H9 (cell line): ENCODE data around the gene SMIM10L1. TPM values are rescaled to one million over a fixed set of nuclear protein-coding genes. Genes with fewer than 3 reads are reported as not detected.

Source experiments
- DNase-seq: peaks from one replicate; pipeline ENCODE4 v3.0.0-alpha.2; 2017
- H2AFZ ChIP-seq: one replicate; pipeline ENCODE4 v1.6.1; 2013; ENCODE audit warnings: mild to moderate bottlenecking, low read length, control low read depth, moderate library complexity
- H2AK5ac ChIP-seq: 2 replicates; pipeline ENCODE4 v1.6.1; 2013; ENCODE audit warnings: low read length, control low read depth, mixed read lengths; ENCODE audit not compliant: insufficient read length
- H2BK120ac ChIP-seq: one replicate; pipeline ENCODE4 v1.6.1; 2013; ENCODE audit warnings: low read depth, mild to moderate bottlenecking, low read length, control low read depth, inconsistent platforms; ENCODE audit not compliant: poor library complexity, severe bottlenecking
- H2BK12ac ChIP-seq: 2 replicates; pipeline ENCODE4 v1.6.1; 2013; ENCODE audit warnings: low read length, control low read depth, mixed read lengths, low read depth; ENCODE audit not compliant: insufficient read length
- H2BK15ac ChIP-seq: 2 replicates; pipeline ENCODE4 v1.6.1; 2013; ENCODE audit warnings: low read depth, low read length, control low read depth
- H2BK20ac ChIP-seq: one replicate; pipeline ENCODE4 v1.6.1; 2013; ENCODE audit warnings: low read depth, mild to moderate bottlenecking, low read length, control low read depth, inconsistent platforms; ENCODE audit not compliant: poor library complexity, severe bottlenecking
- H2BK5ac ChIP-seq: 2 replicates; pipeline ENCODE4 v1.6.1; 2013; ENCODE audit warnings: low read length, control low read depth, mixed read lengths; ENCODE audit not compliant: insufficient read length
- H3K14ac ChIP-seq: 2 replicates; pipeline ENCODE4 v1.6.1; 2013; ENCODE audit warnings: low read length, control low read depth; ENCODE audit not compliant: insufficient read depth
- H3K18ac ChIP-seq: 2 replicates; pipeline ENCODE4 v1.6.1; 2013; ENCODE audit warnings: low read depth, mild to moderate bottlenecking, mixed read lengths, low read length, control low read depth; ENCODE audit not compliant: insufficient read length
- H3K23ac ChIP-seq: 2 replicates; pipeline ENCODE4 v1.6.1; 2013; ENCODE audit warnings: low read length, control low read depth, mixed read lengths, low read depth; ENCODE audit not compliant: insufficient read length
- H3K23me2 ChIP-seq: 2 replicates; pipeline ENCODE4 v1.6.1; 2013; ENCODE audit warnings: low read depth, mild to moderate bottlenecking, mixed read lengths, low read length, control low read depth; ENCODE audit not compliant: insufficient read length, poor library complexity, severe bottlenecking
- H3K27ac ChIP-seq: 2 replicates; pipeline ENCODE4 v1.5.1; 2013; ENCODE audit warnings: low read length, control low read depth, mixed read lengths, low read depth; ENCODE audit not compliant: insufficient read length
- H3K27me3 ChIP-seq: 2 replicates; pipeline ENCODE4 v1.6.1; 2013; ENCODE audit warnings: low read length, control low read depth, inconsistent platforms; ENCODE audit not compliant: insufficient read depth
- H3K4ac ChIP-seq: 2 replicates; pipeline ENCODE4 v1.6.1; 2013; ENCODE audit warnings: low read depth, mild to moderate bottlenecking, control low read depth, inconsistent platforms, low read length, moderate library complexity
- H3K4me1 ChIP-seq: 2 replicates; pipeline ENCODE4 v1.6.1; 2013; ENCODE audit warnings: low read length, control low read depth, inconsistent platforms; ENCODE audit not compliant: insufficient read depth
- H3K4me2 ChIP-seq: 2 replicates; pipeline ENCODE4 v1.6.1; 2013; ENCODE audit warnings: low read length, control low read depth, mixed read lengths; ENCODE audit not compliant: insufficient read length, insufficient read depth
- H3K56ac ChIP-seq: 2 replicates; pipeline ENCODE4 v1.6.1; 2013; ENCODE audit warnings: low read depth, mild to moderate bottlenecking, mixed read lengths, low read length, control low read depth; ENCODE audit not compliant: insufficient read length
- H3K79me1 ChIP-seq: 2 replicates; pipeline ENCODE4 v1.6.1; 2013; ENCODE audit warnings: low read depth, mild to moderate bottlenecking, moderate library complexity, low read length, control low read depth, inconsistent platforms; ENCODE audit not compliant: insufficient read depth, poor library complexity, severe bottlenecking
- H3K79me2 ChIP-seq: 2 replicates; pipeline ENCODE4 v1.6.1; 2013; ENCODE audit warnings: low read length, control low read depth, inconsistent platforms; ENCODE audit not compliant: insufficient read depth
- H3K9ac ChIP-seq: 2 replicates; pipeline ENCODE4 v1.6.1; 2013; ENCODE audit warnings: low read length, control low read depth, mixed read lengths; ENCODE audit not compliant: insufficient read length; ENCODE audit errors: extremely low read depth
- H3K9me3 ChIP-seq: one replicate; pipeline ENCODE4 v1.6.1; 2013; ENCODE audit warnings: low read depth, low read length, inconsistent platforms; ENCODE audit not compliant: control insufficient read depth
- H3T11ph ChIP-seq: one replicate; pipeline ENCODE4 v1.6.1; 2013; ENCODE audit warnings: mild to moderate bottlenecking, low read length, control low read depth, inconsistent platforms
- H4K20me1 ChIP-seq: one replicate; pipeline ENCODE4 v1.6.1; 2013; ENCODE audit not compliant: control insufficient read depth, insufficient read length, insufficient read depth
- H4K5ac ChIP-seq: 2 replicates; pipeline ENCODE4 v1.6.1; 2013; ENCODE audit warnings: low read depth, mild to moderate bottlenecking, mixed read lengths, low read length, control low read depth; ENCODE audit not compliant: insufficient read length
- H4K8ac ChIP-seq: replicated peaks from 2 replicates; pipeline ENCODE4 v1.6.1; 2013; ENCODE audit warnings: low read length, control low read depth, mixed read lengths, low read depth; ENCODE audit not compliant: insufficient read length
- H4K91ac ChIP-seq: 2 replicates; pipeline ENCODE4 v1.6.1; 2013; ENCODE audit warnings: low read depth, mild to moderate bottlenecking, moderate library complexity, mixed read lengths, low read length, control low read depth; ENCODE audit not compliant: insufficient read length
- H3K27ac Mint-ChIP-seq, 3 experiments: 2 replicates in 2 of 3; 3 replicates in 1 of 3; pipeline ENCODE4 v1.8.0; 2020 to 2021; ENCODE audit warnings: mixed read lengths in 3 of 3, mild to moderate bottlenecking in 1 of 3, moderate library complexity in 1 of 3
- H3K27me3 Mint-ChIP-seq: 2 replicates; pipeline ENCODE4 v1.8.0; 2021; ENCODE audit warnings: low read depth, mild to moderate bottlenecking, moderate library complexity, mixed read lengths
- H3K36me3 Mint-ChIP-seq, 3 experiments: 2 replicates in 2 of 3; 3 replicates in 1 of 3; pipeline ENCODE4 v1.8.0; 2020 to 2021; ENCODE audit warnings: low read depth in 3 of 3, mixed read lengths in 3 of 3; ENCODE audit not compliant: insufficient read depth in 1 of 3
- H3K4me1 Mint-ChIP-seq, 2 experiments: 2 replicates each; pipeline ENCODE4 v1.8.0; 2020; ENCODE audit warnings: mixed read lengths in 2 of 2
- H3K4me3 Mint-ChIP-seq, 2 experiments: 2 replicates in 1 of 2; 3 replicates in 1 of 2; pipeline ENCODE4 v1.8.0; 2020 to 2021; ENCODE audit warnings: mild to moderate bottlenecking in 2 of 2, mixed read lengths in 2 of 2, moderate library complexity in 1 of 2
- H3K9me3 Mint-ChIP-seq, 2 experiments: 2 replicates in 1 of 2; 3 replicates in 1 of 2; pipeline ENCODE4 v1.8.0; 2020; ENCODE audit warnings: mild to moderate bottlenecking in 2 of 2, mixed read lengths in 2 of 2, moderate library complexity in 1 of 2
- total RNA-seq: library from RNA; stranded (reverse); gene quantifications from 2 replicates; pipeline ENCODE4 v1.2.1, GENCODE V29; 2021
- TF ChIP-seq, protein P1 (sequence below): fragments of 200-600 bp; sonication (generic); conservative IDR thresholded peaks from 3 replicates; pipeline ENCODE4 v1.8.0; 2021; ENCODE audit warnings: antibody characterized with exemption, mild to moderate bottlenecking

Gene SMIM10L1
- total RNA-seq, 1 experiment from 2014 or later = 12.2 TPM

DNA sequence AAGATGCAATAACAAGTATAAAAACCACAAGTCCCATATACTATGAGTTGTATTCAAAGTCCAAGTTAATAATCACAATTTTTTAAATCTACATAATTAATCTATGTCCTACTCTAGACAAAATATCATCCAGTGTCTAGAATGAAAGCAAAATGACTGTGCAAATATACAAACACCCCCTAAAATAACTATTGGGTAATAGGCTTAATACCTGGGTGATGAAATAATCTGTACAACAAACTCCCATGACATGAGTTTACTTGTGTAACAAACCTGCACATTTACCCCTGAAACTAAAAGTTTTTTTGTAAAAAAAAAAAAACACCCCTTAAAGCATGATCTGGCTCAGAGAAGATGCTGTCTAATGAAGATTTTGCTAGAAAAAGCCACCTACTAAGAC, 11.5 kb downstream of the SMIM10L1 start:
- H3K27me3 ChIP-seq = no peaks in the 10 kb centered on the region
- no peaks in the 10 kb centered on the region for H4K20me1 ChIP-seq
- no peak overlapping the region for H3K23ac ChIP-seq
- no peaks in the 10 kb centered on the region for H3K9me3 ChIP-seq
- no peak overlapping the region for H3K4ac ChIP-seq
- Mint-ChIP-seq H3K36me3 (no peaks in the 10 kb centered on the region), H3K4me1 (no peaks in the 10 kb centered on the region), H3K27me3 (no peaks in the 10 kb centered on the region), H3K27ac (no peak overlapping the region), H3K4me3 (no peak overlapping the region), H3K9me3 (no peaks in the 10 kb centered on the region)
- no peaks in the 10 kb centered on the region for H3K79me1 ChIP-seq
- no peak overlapping the region for H3K14ac ChIP-seq
- H3K79me2 ChIP-seq = no peaks in the 10 kb centered on the region
- H2BK20ac ChIP-seq = no peak overlapping the region
- H2AK5ac ChIP-seq = no peak overlapping the region
- H2BK120ac ChIP-seq = no peak overlapping the region
- H4K91ac ChIP-seq = no peak overlapping the region
- H3K23me2 ChIP-seq = no peaks in the 10 kb centered on the region
- H2BK5ac ChIP-seq = no peak overlapping the region
- no peak overlapping the region for H2AFZ ChIP-seq
- TF ChIP-seq, protein P1, sequence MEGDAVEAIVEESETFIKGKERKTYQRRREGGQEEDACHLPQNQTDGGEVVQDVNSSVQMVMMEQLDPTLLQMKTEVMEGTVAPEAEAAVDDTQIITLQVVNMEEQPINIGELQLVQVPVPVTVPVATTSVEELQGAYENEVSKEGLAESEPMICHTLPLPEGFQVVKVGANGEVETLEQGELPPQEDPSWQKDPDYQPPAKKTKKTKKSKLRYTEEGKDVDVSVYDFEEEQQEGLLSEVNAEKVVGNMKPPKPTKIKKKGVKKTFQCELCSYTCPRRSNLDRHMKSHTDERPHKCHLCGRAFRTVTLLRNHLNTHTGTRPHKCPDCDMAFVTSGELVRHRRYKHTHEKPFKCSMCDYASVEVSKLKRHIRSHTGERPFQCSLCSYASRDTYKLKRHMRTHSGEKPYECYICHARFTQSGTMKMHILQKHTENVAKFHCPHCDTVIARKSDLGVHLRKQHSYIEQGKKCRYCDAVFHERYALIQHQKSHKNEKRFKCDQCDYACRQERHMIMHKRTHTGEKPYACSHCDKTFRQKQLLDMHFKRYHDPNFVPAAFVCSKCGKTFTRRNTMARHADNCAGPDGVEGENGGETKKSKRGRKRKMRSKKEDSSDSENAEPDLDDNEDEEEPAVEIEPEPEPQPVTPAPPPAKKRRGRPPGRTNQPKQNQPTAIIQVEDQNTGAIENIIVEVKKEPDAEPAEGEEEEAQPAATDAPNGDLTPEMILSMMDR = no peak
- no peak overlapping the region for H3K9ac ChIP-seq
- no peak overlapping the region for H4K5ac ChIP-seq
- no peak for DNase-seq
- no peaks in the 10 kb centered on the region; the same call in 1 of the 2 replicates for H3K4me1 ChIP-seq
- H3T11ph ChIP-seq = no peak overlapping the region
- no peak overlapping the region for H3K27ac ChIP-seq
- no peak overlapping the region for H4K8ac ChIP-seq
- H3K4me2 ChIP-seq = no peak overlapping the region
- no peak overlapping the region for H3K56ac ChIP-seq
- no peak overlapping the region for H3K18ac ChIP-seq
- no peak overlapping the region for H2BK15ac ChIP-seq
- no peak overlapping the region for H2BK12ac ChIP-seq
